HEK293 (cell line): ENCODE results near the gene MOB4.

Experiments
- CTCF ChIA-PET: fragments of 350-600 bp; formaldehyde crosslinking; extraction: SDS; loops from one replicate; lab custom pipeline; 2021; ENCODE audit warnings: antibody characterized with exemption; lab: Yijun Ruan, JAX
- POLR2A ChIA-PET: fragments of 300-600 bp; formaldehyde crosslinking; extraction: SDS; loops from one replicate; lab custom pipeline; 2020; ENCODE audit warnings: antibody characterized with exemption, inconsistent platforms; lab: Yijun Ruan, JAX
- H3K27ac ChIP-seq: fragments of 200-500 bp; sonication (Bioruptor generic); 2 replicates; pipeline ENCODE4 v1.5.1; 2014; ENCODE audit warnings: low read depth, low read length, control low read depth, inconsistent platforms; ENCODE audit errors: extremely low read depth
- H3K36me3 ChIP-seq, 2 experiments: fragments of 200-500 bp in 1 of 2; sonication (Bioruptor generic) in 1 of 2; 1 replicate in 1 of 2; 2 replicates in 1 of 2; pipeline ENCODE4 v1.5.1; 2014 to 2017; ENCODE audit warnings: inconsistent platforms in 2 of 2, low read length in 2 of 2; ENCODE audit not compliant: control insufficient read depth in 2 of 2, insufficient read depth in 1 of 2
- H3K4me1 ChIP-seq: fragments of 200-500 bp; sonication (Bioruptor generic); 2 replicates; pipeline ENCODE4 v1.5.1; 2014; ENCODE audit warnings: mild to moderate bottlenecking, low read length, inconsistent platforms; ENCODE audit not compliant: control insufficient read depth, insufficient read depth
- H3K4me3 ChIP-seq: 2 replicates; pipeline ENCODE4 v1.5.1; 2011; ENCODE audit warnings: low read depth, mild to moderate bottlenecking, control low read depth, low read length, moderate library complexity
- H3K9me3 ChIP-seq: fragments of 200-500 bp; sonication (Bioruptor generic); 2 replicates; pipeline ENCODE4 v1.5.1; 2014; ENCODE audit warnings: low read depth, low read length, inconsistent platforms; ENCODE audit not compliant: control insufficient read depth, insufficient read depth
- EGR2 ChIP-seq: fragments of 450-650 bp; formaldehyde crosslinking; IDR thresholded peaks from 2 replicates; pipeline ENCODE4 v1.5.1; 2016; ENCODE audit warnings: low read depth, missing biosample characterization, missing genetic modification characterization
- GLI4 ChIP-seq: fragments of 450-650 bp; formaldehyde crosslinking; IDR thresholded peaks from 2 replicates; pipeline ENCODE4 v1.5.1; 2016; ENCODE audit warnings: missing biosample characterization, missing genetic modification characterization
- KLF10 ChIP-seq: fragments of 450-650 bp; IDR thresholded peaks from 2 replicates; pipeline ENCODE4 v1.5.1; 2018; ENCODE audit warnings: missing biosample characterization, mild to moderate bottlenecking, missing genetic modification characterization
- SCRT1 ChIP-seq: fragments of 450-650 bp; formaldehyde crosslinking; IDR thresholded peaks from 2 replicates; pipeline ENCODE4 v1.5.1; 2016; ENCODE audit warnings: missing biosample characterization, missing genetic modification characterization, borderline replicate concordance
- ZFP3 ChIP-seq: fragments of 450-650 bp; formaldehyde crosslinking; IDR thresholded peaks from 2 replicates; pipeline ENCODE4 v1.5.1; 2016; ENCODE audit warnings: low read depth, missing biosample characterization, missing genetic modification characterization
- ZNF174 ChIP-seq: fragments of 450-650 bp; formaldehyde crosslinking; IDR thresholded peaks from 2 replicates; pipeline ENCODE4 v1.5.0; 2017; ENCODE audit warnings: missing biosample characterization, mild to moderate bottlenecking, missing genetic modification characterization
- ZNF394 ChIP-seq: fragments of 450-650 bp; formaldehyde crosslinking; IDR thresholded peaks from 2 replicates; pipeline ENCODE4 v1.5.1; 2016; ENCODE audit warnings: missing biosample characterization, missing genetic modification characterization, mild to moderate bottlenecking, moderate library complexity, borderline replicate concordance
- ZNF510 ChIP-seq: fragments of 450-650 bp; formaldehyde crosslinking; IDR thresholded peaks from 2 replicates; pipeline ENCODE4 v1.5.1; 2018; ENCODE audit warnings: mild to moderate bottlenecking, missing genetic modification characterization, missing biosample characterization; ENCODE audit not compliant: insufficient replicate concordance
- ZNF560 ChIP-seq: fragments of 450-650 bp; formaldehyde crosslinking; IDR thresholded peaks from 2 replicates; pipeline ENCODE4 v1.5.1; 2017; ENCODE audit warnings: missing biosample characterization, missing genetic modification characterization, borderline replicate concordance
- ZNF610 ChIP-seq: fragments of 450-650 bp; formaldehyde crosslinking; IDR thresholded peaks from 2 replicates; pipeline ENCODE4 v1.5.1; 2016; ENCODE audit warnings: missing biosample characterization, missing genetic modification characterization, borderline replicate concordance
- ZNF747 ChIP-seq: fragments of 450-650 bp; formaldehyde crosslinking; IDR thresholded peaks from 2 replicates; pipeline ENCODE4 v1.5.1; 2016; ENCODE audit warnings: missing biosample characterization, missing genetic modification characterization
- ZNF776 ChIP-seq: fragments of 450-650 bp; formaldehyde crosslinking; IDR thresholded peaks from 2 replicates; pipeline ENCODE4 v1.5.0; 2017; ENCODE audit warnings: missing biosample characterization, missing genetic modification characterization, borderline replicate concordance
- ZNF843 ChIP-seq: fragments of 450-650 bp; formaldehyde crosslinking; IDR thresholded peaks from 2 replicates; pipeline ENCODE4 v1.5.1; 2016; ENCODE audit warnings: missing biosample characterization, missing genetic modification characterization
- TF ChIP-seq, protein P1 (sequence below): fragments of 450-650 bp; formaldehyde crosslinking; IDR thresholded peaks from 2 replicates; pipeline ENCODE4 v1.5.1; 2016; ENCODE audit warnings: missing biosample characterization, missing genetic modification characterization
- TF ChIP-seq, protein P2 (sequence below): fragments of 450-650 bp; formaldehyde crosslinking; IDR thresholded peaks from 2 replicates; pipeline ENCODE4 v1.5.1; 2017; ENCODE audit warnings: missing biosample characterization, missing genetic modification characterization
- TF ChIP-seq, protein P3 (sequence below): fragments of 450-650 bp; formaldehyde crosslinking; IDR thresholded peaks from 2 replicates; pipeline ENCODE4 v1.5.1; 2016; ENCODE audit warnings: missing biosample characterization, missing genetic modification characterization
- TF ChIP-seq, protein P4 (sequence below): fragments of 450-650 bp; formaldehyde crosslinking; IDR thresholded peaks from 2 replicates; pipeline ENCODE4 v1.5.1; 2016; ENCODE audit warnings: missing biosample characterization, missing genetic modification characterization
- TF ChIP-seq, protein P5 (sequence below): fragments of 450-650 bp; IDR thresholded peaks from 2 replicates; pipeline ENCODE4 v1.5.1; 2018; ENCODE audit warnings: missing biosample characterization, mild to moderate bottlenecking, missing genetic modification characterization

MOB4 gene

GRCh38 chr2:197513915-197514314 lies 2.0 kb upstream of the MOB4 start:
- ChIA-PET CTCF (interaction anchor here (0.7 to 1.7 kb wide), 2 partner anchors 14 to 56 kb away, joined by 3 read pairs; partner anchors contain the start of genes HSPD1 and HSPE1), POLR2A (interaction anchor here (6.0 kb wide), 1 partner anchor 14 kb away, joined by 85 read pairs; the partner anchor contains the start of genes HSPD1 and HSPE1)
- Histone ChIP-seq H3K4me1 (peaks cover 2% of the 10 kb centered on the region; the same call in 1 of the 2 replicates), H3K36me3 (no peaks in the 10 kb centered on the region; a peak in 1 of 3 replicates), H3K4me3 (no peak overlapping the region), H3K9me3 (no peaks in the 10 kb centered on the region), H3K27ac (no peak overlapping the region)
- TF ChIP-seq ZNF843 (tag by site-specific recombination) = no peak
- TF ChIP-seq KLF10 (tag by site-specific recombination) = no peak
- TF ChIP-seq, protein P1, sequence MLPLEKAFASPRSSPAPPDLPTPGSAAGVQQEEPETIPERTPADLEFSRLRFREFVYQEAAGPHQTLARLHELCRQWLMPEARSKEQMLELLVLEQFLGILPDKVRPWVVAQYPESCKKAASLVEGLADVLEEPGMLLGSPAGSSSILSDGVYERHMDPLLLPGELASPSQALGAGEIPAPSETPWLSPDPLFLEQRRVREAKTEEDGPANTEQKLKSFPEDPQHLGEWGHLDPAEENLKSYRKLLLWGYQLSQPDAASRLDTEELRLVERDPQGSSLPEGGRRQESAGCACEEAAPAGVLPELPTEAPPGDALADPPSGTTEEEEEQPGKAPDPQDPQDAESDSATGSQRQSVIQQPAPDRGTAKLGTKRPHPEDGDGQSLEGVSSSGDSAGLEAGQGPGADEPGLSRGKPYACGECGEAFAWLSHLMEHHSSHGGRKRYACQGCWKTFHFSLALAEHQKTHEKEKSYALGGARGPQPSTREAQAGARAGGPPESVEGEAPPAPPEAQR = no peak
- no peak for TF ChIP-seq ZNF394 (tag by site-specific recombination)
- TF ChIP-seq, protein P2, sequence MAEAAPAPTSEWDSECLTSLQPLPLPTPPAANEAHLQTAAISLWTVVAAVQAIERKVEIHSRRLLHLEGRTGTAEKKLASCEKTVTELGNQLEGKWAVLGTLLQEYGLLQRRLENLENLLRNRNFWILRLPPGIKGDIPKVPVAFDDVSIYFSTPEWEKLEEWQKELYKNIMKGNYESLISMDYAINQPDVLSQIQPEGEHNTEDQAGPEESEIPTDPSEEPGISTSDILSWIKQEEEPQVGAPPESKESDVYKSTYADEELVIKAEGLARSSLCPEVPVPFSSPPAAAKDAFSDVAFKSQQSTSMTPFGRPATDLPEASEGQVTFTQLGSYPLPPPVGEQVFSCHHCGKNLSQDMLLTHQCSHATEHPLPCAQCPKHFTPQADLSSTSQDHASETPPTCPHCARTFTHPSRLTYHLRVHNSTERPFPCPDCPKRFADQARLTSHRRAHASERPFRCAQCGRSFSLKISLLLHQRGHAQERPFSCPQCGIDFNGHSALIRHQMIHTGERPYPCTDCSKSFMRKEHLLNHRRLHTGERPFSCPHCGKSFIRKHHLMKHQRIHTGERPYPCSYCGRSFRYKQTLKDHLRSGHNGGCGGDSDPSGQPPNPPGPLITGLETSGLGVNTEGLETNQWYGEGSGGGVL (tag by site-specific recombination) = no peak
- no peak for TF ChIP-seq ZNF510 (tag by site-specific recombination)
- TF ChIP-seq ZNF747 (tag by site-specific recombination) = no peak
- TF ChIP-seq ZNF776 = no peak
- TF ChIP-seq, protein P3, sequence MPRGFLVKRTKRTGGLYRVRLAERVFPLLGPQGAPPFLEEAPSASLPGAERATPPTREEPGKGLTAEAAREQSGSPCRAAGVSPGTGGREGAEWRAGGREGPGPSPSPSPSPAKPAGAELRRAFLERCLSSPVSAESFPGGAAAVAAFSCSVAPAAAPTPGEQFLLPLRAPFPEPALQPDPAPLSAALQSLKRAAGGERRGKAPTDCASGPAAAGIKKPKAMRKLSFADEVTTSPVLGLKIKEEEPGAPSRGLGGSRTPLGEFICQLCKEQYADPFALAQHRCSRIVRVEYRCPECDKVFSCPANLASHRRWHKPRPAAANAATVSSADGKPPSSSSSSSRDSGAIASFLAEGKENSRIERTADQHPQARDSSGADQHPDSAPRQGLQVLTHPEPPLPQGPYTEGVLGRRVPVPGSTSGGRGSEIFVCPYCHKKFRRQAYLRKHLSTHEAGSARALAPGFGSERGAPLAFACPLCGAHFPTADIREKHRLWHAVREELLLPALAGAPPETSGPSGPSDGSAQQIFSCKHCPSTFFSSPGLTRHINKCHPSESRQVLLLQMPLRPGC (tag by site-specific recombination) = no peak
- TF ChIP-seq ZFP3 (tag by site-specific recombination) = no peak
- TF ChIP-seq ZNF174 = no peak
- TF ChIP-seq SCRT1 (tag by site-specific recombination) = no peak
- TF ChIP-seq, protein P4, sequence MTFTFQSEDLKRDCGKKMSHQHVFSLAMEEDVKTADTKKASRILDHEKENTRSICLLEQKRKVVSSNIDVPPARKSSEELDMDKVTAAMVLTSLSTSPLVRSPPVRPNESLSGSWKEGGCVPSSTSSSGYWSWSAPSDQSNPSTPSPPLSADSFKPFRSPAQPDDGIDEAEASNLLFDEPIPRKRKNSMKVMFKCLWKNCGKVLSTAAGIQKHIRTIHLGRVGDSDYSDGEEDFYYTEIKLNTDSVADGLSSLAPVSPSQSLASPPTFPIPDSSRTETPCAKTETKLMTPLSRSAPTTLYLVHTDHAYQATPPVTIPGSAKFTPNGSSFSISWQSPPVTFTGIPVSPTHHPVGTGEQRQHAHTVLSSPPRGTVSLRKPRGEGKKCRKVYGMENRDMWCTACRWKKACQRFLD (tag by site-specific recombination) = no peak
- TF ChIP-seq ZNF610 = no peak
- TF ChIP-seq ZNF560 (tag by site-specific recombination) = no peak
- TF ChIP-seq GLI4 = no peak
- no peak for TF ChIP-seq EGR2 (tag by site-specific recombination)
- TF ChIP-seq, protein P5, sequence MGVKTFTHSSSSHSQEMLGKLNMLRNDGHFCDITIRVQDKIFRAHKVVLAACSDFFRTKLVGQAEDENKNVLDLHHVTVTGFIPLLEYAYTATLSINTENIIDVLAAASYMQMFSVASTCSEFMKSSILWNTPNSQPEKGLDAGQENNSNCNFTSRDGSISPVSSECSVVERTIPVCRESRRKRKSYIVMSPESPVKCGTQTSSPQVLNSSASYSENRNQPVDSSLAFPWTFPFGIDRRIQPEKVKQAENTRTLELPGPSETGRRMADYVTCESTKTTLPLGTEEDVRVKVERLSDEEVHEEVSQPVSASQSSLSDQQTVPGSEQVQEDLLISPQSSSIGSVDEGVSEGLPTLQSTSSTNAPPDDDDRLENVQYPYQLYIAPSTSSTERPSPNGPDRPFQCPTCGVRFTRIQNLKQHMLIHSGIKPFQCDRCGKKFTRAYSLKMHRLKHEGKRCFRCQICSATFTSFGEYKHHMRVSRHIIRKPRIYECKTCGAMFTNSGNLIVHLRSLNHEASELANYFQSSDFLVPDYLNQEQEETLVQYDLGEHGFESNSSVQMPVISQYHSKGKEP = no peak
